TTC549 (cell line): ENCODE measurements around the gene DDIT4.
"Not testable (repeated sequence)": the region's sequence is repeated elsewhere in the genome, so short reads cannot be mapped to it uniquely, and the experiment has no call there.

ENCODE experiments used
- FAIRE-seq: peaks from 2 replicates; lab custom pipeline; 2012; peaks lifted over from hg19 to GRCh38; lab: Jason Lieb, UNC

DDIT4 gene

GRCh38 chr10:72273410-72274212 is at the start of gene DDIT4:
DDIT4 (plus strand) TSS chr10:72273924; CDS start chr10:72274217, 293 bp downstream.
- FAIRE-seq: peak; percentile 69

- FAIRE-seq: not testable (repeated sequence)
Measured at GRCh38 chr10:72224191-72224590, 49.5 kb upstream of the DDIT4 start.

- no peak for FAIRE-seq
Measured at GRCh38 chr10:72226418-72227027, 47.2 kb upstream of the DDIT4 start.

GRCh38 chr10:72227826-72228225 is 45.9 kb upstream of the DDIT4 start:
- FAIRE-seq: no peak

- no peak for FAIRE-seq
Measured at GRCh38 chr10:72228318-72228751, 45.4 kb upstream of the DDIT4 start.

GRCh38 chr10:72229261-72230251 is 44.2 kb upstream of the DDIT4 start:
- FAIRE-seq: no peak

- no peak for FAIRE-seq
Measured at GRCh38 chr10:72233621-72234020, 40.1 kb upstream of the DDIT4 start.

GRCh38 chr10:72234560-72235095 is 39.1 kb upstream of the DDIT4 start:
- FAIRE-seq: no peak

GRCh38 chr10:72235544-72236279 is 38.0 kb upstream of the DDIT4 start:
- no peak for FAIRE-seq

GRCh38 chr10:72238392-72239175 is 35.1 kb upstream of the DDIT4 start:
- no peak for FAIRE-seq

- no peak for FAIRE-seq
Measured at GRCh38 chr10:72239409-72239808, 34.3 kb upstream of the DDIT4 start.

GRCh38 chr10:72240371-72240770 is 33.4 kb upstream of the DDIT4 start:
- no peak for FAIRE-seq

- FAIRE-seq: no peak
Measured at GRCh38 chr10:72241691-72242252, 32.0 kb upstream of the DDIT4 start.

GRCh38 chr10:72242675-72243074 is 31.0 kb upstream of the DDIT4 start:
- no peak for FAIRE-seq

- FAIRE-seq: peak; percentile 91
Measured at GRCh38 chr10:72243822-72244437, 29.8 kb upstream of the DDIT4 start.

- no peak for FAIRE-seq
Measured at GRCh38 chr10:72244573-72245038, 29.1 kb upstream of the DDIT4 start.

GRCh38 chr10:72245949-72246525 is 27.7 kb upstream of the DDIT4 start:
- FAIRE-seq: no peak

GRCh38 chr10:72248468-72249151 is 25.1 kb upstream of the DDIT4 start:
- FAIRE-seq: no peak
